ENCODE measurements around the gene SCYL3. TPM values are rescaled to one million over a fixed set of nuclear protein-coding genes. Genes with fewer than 3 reads are reported as not detected.

Gene SCYL3
- total RNA-seq, 1 experiment from 2014 or later: 7.6 TPM

- RAD21 ChIA-PET (ENCODE audit: low non-redundant PET in 1 of 2, low total read pairs in 2 of 2, uncharacterized antibody in 2 of 2, unreplicated experiment in 2 of 2): no interaction called here
These were observed 34.9 kb upstream of the SCYL3 start for GRCh38 chr1:169928438-169929209.

More at GRCh38 chr1:169928438-169929209, 34.9 kb upstream of the SCYL3 start:
- no peak overlapping the region for H2AFZ ChIP-seq (ENCODE audit: low read depth, low read length, poor library complexity, severe bottlenecking)
- H3K4me1 ChIP-seq (ENCODE audit: control insufficient read depth in 1 of 2, insufficient read depth in 2 of 2, low read length in 2 of 2): no peaks in the 10 kb centered on the region
- H3K4me2 ChIP-seq (ENCODE audit: low read length): no peak overlapping the region
- DNase-seq (ENCODE audit: low read depth, low spot score) (peak; percentile 43), ATAC-seq (peak; percentile 78)
- BruUV-seq (replicated peaks): no TSS peak
- POLR2A ChIA-PET: no interaction called here
- CTCF ChIA-PET: interaction anchor here (0.9 to 1.2 kb wide), 3 partner anchors 8 to 1038 kb away, joined by 3 to 5 read pairs (median 3); no protein-coding TSS in a partner anchor
- no peaks in the 10 kb centered on the region for H3K36me3 ChIP-seq (ENCODE audit: control insufficient read depth in 1 of 2, insufficient read depth in 2 of 2, low read length in 2 of 2)
- H3K9me3 ChIP-seq (ENCODE audit: control insufficient read depth in 1 of 2, insufficient read depth in 1 of 2, low read depth in 1 of 2, low read length in 2 of 2): no peaks in the 10 kb centered on the region
- no peaks in the 10 kb centered on the region for H3K9me2 ChIP-seq (ENCODE audit: insufficient read depth)
- H4K20me1 ChIP-seq (ENCODE audit: insufficient read depth): no peaks in the 10 kb centered on the region
- intact Hi-C loops (cut with micrococcal nuclease): loop anchor here (1.0 to 5.0 kb wide), 6 partner anchors 529 to 1299 kb away; no protein-coding TSS in a partner anchor
- H3K27ac ChIP-seq (ENCODE audit: low read depth, low read length): no peak overlapping the region
- TF ChIP-seq SP1 (IDR thresholded peaks at IDR 0.05; ENCODE audit: low read depth): no peak
- no peak for TF ChIP-seq SIN3A (IDR thresholded peaks at IDR 0.05; ENCODE audit: low read depth)
- no peak for TF ChIP-seq YY1 (IDR thresholded peaks at IDR 0.05; ENCODE audit: extremely low read depth, insufficient replicate concordance, low read depth, low read length)
- TF ChIP-seq FOSL1 (IDR thresholded peaks at IDR 0.05; ENCODE audit: low read depth): no peak
- TF ChIP-seq CTCF (IDR thresholded peaks at IDR 0.05 in 2 of 3, conservative IDR thresholded peaks at IDR 0.05 in 1 of 3; ENCODE audit: borderline replicate concordance in 1 of 3, insufficient read depth in 1 of 3, low read depth in 2 of 3, low read length in 2 of 3): peak; percentile 53 to 85 (median 66)
- no peak for TF ChIP-seq EZH2 (IDR thresholded peaks at IDR 0.05)
- TF ChIP-seq POLR2A (IDR thresholded peaks at IDR 0.05; ENCODE audit: borderline replicate concordance, extremely low read depth, insufficient read depth, insufficient read length): no peak
- TF ChIP-seq MAX (IDR thresholded peaks at IDR 0.05): no peak
- no peak for TF ChIP-seq ELF1 (IDR thresholded peaks at IDR 0.05; ENCODE audit: borderline replicate concordance, low read depth)
- no peak for TF ChIP-seq TCF7L2 (IDR thresholded peaks at IDR 0.05; ENCODE audit: borderline replicate concordance, extremely low read depth, insufficient read depth, insufficient read length)
- no peak for TF ChIP-seq CEBPB (IDR thresholded peaks at IDR 0.05; ENCODE audit: low read depth)
- TF ChIP-seq ZFX (IDR thresholded peaks at IDR 0.05): no peak
- peak; percentile 24; the same call in 1 of the 2 replicates for TF ChIP-seq CBX3 (IDR thresholded peaks at IDR 0.05; ENCODE audit: low read depth)
- no peak for TF ChIP-seq JUND (IDR thresholded peaks at IDR 0.05)
- no peak for TF ChIP-seq SRF (IDR thresholded peaks at IDR 0.05; ENCODE audit: low read depth)
- peak; percentile 85 for TF ChIP-seq RAD21 (IDR thresholded peaks at IDR 0.05; ENCODE audit: low read depth)
- no peak overlapping the region for H3K9ac ChIP-seq (ENCODE audit: low read length)
- H3K79me2 ChIP-seq (ENCODE audit: insufficient read depth, low read length): no peaks in the 10 kb centered on the region
- no peaks in the 10 kb centered on the region for H3K27me3 ChIP-seq (ENCODE audit: insufficient read depth, low read length)
- no peak overlapping the region for H3K4me3 ChIP-seq (replicated peaks in 1 of 2; ENCODE audit: low read depth in 1 of 2, low read length in 2 of 2)
